Measurements from ENCODE around the gene ATP10B. TPM values are rescaled to one million over a fixed set of nuclear protein-coding genes. Genes with fewer than 3 reads are reported as not detected.
"Not testable (repeated sequence)": the region's sequence is repeated elsewhere in the genome, so short reads cannot be mapped to it uniquely, and the experiment has no call there.

ATP10B gene
- polyA plus RNA-seq, 3 donors: 0.46 to 0.89 (median 0.54) TPM

DNA sequence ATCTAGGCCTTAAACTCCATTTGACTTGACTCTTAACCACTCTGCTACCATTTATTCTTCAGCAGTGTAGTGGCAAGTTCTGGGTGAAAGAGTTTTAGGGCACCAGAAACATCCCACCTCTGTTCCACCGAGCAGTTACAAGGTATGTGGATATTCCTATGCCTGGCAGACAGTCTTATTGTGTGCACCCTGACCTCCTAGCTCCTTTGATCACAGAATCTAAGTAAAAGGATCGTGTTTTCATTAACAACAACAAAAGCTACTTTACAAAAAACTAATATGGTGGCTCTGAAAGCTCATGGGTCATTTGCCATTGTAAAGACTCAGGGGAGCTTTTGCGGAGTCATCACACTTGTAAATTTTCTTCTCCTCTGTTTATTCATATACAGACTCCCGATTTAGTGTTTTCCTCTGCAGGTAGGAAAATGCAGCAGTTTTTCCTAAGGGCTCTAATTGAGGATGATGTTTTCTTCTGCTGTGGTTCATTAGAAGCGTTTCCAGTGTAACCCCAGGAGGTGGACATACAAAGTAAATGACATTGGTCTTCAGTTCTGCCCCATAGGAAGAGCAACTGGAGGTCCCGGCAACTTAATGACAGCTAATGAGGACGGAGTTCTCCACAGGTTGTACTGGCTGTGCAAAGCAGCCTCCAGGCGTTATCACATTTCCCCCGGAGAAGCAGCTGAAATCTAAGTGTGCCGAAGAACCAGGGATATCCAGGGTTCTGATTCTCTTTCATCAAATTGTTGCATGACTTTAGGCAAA lies 78.2 kb downstream of the ATP10B start:
- peak in 4 of 11 donors; percentile 13 to 49 (median 28) for DNase-seq (ENCODE audit: extremely low read depth in 1 of 11, low read depth in 9 of 11, low spot score in 4 of 11)

DNA sequence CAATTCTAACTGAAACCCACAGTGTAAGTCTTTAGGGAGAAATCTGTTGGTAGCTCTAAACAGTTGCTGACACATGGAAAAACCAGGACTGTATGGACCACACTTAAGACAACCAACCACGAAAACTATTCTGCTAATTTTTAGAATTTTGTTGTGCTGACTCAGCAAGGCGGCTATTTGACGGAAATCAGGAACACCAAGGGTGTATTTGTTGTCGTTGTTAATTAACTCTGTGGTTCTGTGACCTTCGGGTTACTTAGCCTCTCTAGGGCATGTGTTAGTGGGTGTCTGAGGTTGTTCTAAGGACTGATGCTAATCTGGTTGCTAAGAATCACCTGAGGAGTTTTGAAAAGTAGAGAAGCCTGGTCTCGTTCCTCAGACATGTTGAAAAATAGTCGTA lies 79.2 kb downstream of the ATP10B start:
- no peak for DNase-seq (ENCODE audit: extremely low read depth in 1 of 11, low read depth in 9 of 11, low spot score in 4 of 11)

DNA sequence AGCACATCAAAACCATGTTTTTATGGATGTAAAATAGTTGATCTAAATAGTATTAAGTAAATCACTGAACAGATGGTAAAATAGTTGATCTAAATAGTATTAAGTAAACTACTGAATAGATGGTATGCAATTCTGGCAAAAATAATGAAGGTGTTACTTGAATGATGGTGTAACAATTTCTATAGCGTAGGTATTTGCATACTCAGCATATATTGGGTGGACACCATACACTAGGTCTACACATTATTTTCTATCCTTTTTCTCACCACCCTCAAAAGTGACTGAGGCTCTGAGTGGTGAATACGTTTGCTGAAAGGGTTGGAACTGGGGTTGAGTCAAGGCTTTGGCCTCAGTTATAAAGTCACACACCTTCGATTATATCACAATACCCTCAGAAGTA lies 81.3 kb downstream of the ATP10B start:
- DNase-seq (ENCODE audit: extremely low read depth in 1 of 11, low read depth in 9 of 11, low spot score in 4 of 11): no peak

DNA sequence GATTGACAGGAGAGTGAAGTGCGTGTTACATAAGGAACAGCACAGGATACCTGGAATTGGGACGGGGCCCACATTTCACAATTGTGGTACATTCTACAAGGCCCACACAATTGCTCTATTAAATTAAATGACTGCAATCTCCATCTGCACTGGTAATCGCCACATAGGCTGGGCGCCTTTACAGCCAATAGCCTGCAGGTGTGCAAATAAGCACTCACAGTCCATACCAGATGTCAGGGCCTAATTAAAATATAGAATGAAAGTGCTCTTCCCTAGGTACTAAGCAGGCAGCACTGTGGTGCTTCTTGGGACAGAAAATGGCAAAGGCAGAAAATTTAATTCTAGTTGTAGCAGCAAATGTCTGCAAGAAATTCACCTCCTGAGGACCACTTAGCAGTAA lies 82.7 kb downstream of the ATP10B start:
- no peak for DNase-seq (ENCODE audit: extremely low read depth in 1 of 11, low read depth in 9 of 11, low spot score in 4 of 11)

DNA sequence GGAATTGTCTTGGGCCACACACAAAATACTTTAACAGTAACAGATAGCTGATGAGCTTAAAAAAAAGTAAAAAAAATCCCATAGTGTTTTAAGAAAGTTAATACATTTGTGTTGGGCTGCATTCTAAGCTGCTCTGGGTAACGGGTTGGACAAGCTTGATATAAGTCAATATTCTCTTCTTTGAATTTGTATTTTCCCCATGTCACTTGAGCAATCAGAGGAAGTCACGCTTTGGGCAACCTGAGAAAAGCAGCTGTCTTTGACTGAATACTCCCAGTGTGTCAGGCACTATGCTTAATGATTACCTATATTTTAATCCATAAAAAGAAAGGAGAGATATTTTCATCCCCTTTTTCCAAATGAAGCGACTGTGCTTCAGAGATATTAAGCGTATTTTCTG lies 84.9 kb downstream of the ATP10B start:
- no peak for DNase-seq (ENCODE audit: extremely low read depth in 1 of 11, low read depth in 9 of 11, low spot score in 4 of 11)

DNA sequence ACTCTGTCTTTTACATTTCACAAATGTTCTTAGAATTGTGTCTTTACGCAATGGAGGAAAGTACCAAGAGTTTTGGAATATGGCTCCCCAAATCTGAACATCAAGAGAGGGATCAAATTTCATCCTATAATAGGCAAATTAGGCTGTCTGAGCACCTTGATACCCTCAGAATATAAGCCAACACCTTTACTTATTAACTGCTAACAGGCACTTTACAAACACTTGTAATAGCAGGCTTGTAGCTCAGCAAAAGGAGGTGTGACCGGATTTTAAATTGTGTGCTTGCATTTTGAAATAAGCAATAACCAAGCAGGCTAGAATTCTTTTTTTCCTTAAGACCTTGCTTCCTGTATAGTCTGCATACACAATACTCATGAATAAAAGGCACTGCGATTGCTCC lies 92.0 kb downstream of the ATP10B start:
- no peak for DNase-seq (ENCODE audit: extremely low read depth in 1 of 11, low read depth in 9 of 11, low spot score in 4 of 11)

DNA sequence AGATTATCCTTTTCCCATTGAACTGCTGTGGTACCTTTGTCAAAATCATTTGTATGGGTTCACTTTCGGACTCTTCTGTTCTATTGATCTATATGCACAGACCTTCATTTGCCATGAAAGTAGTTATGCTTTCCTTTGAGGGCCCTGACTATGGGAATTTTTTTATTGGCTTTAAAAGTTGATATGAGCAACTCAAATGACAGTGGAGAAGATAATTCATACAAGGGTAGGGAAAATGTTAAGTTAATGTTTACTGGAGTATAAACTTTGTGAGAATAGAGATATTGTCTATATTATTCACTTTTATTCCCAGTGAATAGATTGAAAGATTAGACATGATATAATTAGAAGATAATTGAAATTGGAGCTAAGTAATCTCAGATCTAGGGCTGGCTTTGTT lies 94.8 kb downstream of the ATP10B start:
- no peak for DNase-seq (ENCODE audit: extremely low read depth in 1 of 11, low read depth in 9 of 11, low spot score in 4 of 11)

DNA sequence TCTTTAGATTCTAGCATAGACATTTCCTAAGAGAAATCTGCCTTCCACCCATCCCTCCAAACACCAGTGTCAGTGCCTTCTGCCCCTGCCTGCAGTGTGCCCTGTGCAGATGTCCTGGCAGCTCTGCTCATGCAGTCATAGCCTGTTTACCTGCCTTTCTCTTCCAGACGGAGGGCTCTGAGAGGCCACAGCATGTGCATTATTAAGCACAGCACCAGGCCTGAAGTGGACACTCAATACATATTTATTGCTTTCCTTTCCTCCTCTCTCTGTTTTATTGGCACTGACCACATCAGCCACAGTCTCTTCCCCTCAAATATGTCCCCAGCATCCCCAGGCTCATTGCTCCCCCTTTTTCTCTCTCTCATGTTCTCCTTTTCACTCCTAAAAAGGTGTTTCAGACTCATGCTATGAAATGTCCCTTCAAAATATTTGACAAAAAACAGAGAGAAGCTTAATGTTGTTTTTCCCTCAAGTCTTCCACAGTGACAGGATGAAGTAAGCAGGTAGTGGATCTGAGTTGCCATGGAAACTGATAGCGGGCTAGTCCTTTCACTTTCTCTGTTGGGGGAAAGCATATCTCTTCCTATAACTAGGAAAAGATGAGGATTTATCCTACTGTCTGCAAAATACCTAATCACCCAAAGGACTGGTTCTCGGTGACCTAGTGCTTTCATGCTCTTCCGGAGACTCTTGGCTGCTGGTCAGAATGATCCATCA lies 100.9 kb downstream of the ATP10B start:
- no peak for DNase-seq (ENCODE audit: extremely low read depth in 1 of 11, low read depth in 9 of 11, low spot score in 4 of 11)

DNA sequence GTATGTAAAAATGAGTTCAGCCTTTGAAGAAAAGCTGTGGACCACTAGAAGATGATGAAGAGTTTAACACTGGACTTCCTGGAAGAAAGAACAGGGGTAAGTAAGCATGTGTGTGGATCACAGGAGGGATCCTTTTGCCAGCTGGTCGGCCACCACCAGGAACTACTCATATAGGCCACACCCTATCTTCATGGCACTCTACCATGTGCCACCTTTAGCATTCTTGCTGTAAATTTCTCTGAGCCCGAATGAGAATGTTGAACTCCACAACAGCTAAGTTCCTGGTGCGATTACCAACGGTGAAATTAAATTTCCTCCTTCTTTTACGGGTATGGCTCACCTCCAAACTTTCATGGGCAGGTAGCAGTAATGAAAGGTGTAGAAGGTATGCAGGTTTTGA lies 102.3 kb downstream of the ATP10B start:
- no peak for DNase-seq (ENCODE audit: extremely low read depth in 1 of 11, low read depth in 9 of 11, low spot score in 4 of 11)

DNA sequence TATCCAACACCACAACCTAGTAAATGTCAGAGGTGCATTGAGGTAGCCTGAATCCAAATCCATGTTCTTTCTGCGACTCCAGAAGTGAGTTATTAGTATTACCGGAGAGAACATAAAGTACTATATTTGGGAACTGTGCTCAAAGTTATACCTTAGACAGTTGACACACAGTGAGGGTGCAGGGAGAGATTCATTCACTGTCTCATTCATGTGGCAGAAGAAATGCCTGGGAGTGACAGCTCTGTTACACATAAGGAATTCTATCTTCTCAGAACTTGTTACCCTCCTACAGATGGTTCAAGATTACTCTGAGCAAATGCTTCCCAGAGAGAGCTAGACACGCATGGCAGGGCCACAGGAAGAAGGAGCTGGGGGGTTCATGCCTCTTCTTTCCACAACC lies 103.0 kb downstream of the ATP10B start:
- DNase-seq (ENCODE audit: extremely low read depth in 1 of 11, low read depth in 9 of 11, low spot score in 4 of 11): no peak

DNA sequence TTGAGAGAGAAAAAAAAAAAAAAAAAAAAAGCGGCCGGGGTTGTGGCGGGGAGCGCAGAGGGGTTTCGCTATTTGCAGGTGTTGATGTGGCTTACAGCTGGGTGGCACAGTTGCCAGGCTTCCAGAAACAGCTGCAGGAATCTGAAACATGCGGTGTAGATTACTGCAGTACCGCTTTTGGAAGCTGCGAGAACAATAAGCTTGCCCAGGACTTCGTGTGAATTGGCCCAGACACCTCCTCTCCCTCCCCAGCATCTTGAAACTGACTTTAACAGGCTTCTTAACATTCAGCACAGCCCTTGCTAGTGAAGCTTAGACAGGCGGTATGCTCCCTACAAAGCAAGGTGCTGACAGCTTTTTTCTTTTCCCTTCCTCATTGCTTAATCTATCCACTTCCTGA lies 104.0 kb downstream of the ATP10B start:
- DNase-seq (ENCODE audit: extremely low read depth in 1 of 11, low read depth in 9 of 11, low spot score in 4 of 11): no peak

DNA sequence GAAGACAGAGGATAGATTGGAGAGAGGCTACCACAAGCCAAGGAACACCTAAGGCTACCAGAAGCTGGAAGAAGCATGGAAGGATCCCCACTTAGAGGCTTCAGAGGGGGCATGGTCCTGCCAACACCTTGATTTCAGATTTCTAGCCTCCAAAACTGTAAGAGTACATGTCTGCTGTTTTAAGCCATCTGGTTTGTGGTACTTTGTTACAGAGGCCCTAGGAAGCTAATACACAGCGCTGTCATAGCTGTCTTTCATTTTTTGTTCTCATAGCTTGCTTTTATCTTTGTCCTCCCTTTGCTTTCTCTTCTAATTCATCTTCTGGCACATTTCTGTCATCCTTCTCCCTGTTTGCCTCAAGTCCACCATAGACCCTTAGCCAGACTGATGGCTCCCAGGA lies 104.5 kb downstream of the ATP10B start:
- no peak for DNase-seq (ENCODE audit: extremely low read depth in 1 of 11, low read depth in 9 of 11, low spot score in 4 of 11)

DNA sequence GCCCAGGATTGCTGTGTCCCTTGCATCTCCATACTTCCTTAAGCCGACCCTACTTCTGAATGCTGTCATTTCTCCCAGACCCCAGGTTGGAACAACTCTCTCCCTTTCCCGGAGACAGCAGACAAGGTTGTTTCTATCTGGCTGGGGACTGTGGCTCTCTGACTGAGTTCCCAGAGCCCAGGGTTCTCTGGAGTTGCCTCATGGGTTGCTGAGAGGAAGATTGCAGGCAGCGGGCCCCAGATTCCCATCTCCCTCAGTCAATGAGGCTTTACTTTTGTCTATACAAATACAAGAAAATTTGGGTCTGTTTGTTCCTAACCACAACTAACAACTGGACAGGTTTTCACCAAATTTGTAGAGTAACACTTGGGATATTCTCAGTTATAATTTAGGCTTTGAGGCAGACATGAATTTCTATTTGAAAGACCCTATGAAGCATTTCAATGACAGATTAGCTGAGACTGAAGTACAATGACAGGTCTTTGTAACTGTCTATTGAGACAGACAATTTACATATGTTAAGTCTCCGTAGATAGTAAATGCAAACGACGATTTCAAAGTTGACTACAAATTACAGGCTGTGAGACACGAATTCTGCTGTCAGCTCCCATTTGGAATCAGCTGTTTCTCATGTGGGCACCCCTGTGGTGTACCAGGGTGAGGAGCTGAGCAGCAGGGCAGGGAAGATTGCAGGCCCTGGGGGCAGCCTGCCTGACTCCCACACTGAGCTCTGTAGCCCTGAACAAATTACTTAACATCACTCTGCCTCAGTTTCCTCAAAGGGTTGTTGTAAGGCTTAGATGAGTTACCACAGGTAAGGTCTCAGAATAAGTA lies 107.5 kb downstream of the ATP10B start:
- DNase-seq (ENCODE audit: extremely low read depth in 1 of 11, low read depth in 9 of 11, low spot score in 4 of 11): no peak

DNA sequence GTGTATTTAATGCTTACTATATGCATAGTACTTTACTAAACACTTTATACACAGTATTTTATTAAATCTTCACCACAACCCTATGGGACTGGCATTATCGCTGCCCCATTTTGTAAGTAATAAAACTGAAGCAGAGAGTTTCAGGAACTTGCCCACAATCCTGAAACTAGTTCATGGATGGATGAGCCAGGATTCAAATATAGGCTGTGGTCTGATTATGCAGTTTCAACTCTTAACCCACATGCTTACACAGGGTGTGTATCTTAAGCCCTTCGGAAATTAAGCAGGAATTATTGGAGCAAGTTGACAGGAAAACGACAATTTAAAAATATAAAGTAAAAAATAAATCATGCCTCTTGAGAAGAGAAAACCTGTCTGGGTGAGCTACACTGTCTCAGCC lies 109.0 kb downstream of the ATP10B start:
- no peak for DNase-seq (ENCODE audit: extremely low read depth in 1 of 11, low read depth in 9 of 11, low spot score in 4 of 11)

DNA sequence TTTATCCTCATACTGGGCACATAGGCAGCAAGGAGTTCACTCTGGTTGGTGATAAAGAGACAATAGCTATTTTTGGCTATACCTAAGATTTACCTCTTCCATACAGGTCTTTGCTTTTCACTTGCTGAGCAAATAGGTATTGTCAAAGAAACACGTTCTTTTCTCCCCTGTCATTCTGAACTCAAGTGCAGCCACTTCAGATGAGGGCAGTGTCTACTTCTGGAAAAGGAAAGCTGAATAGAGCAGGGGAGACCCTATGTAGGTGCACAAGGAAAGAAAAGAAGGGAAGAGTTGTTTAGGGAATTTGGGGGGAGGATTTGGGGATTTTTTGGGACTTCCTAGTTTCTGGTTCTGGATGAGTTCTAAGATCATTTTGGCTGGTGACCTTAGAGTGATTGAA lies 109.6 kb downstream of the ATP10B start:
- no peak for DNase-seq (ENCODE audit: extremely low read depth in 1 of 11, low read depth in 9 of 11, low spot score in 4 of 11)

DNA sequence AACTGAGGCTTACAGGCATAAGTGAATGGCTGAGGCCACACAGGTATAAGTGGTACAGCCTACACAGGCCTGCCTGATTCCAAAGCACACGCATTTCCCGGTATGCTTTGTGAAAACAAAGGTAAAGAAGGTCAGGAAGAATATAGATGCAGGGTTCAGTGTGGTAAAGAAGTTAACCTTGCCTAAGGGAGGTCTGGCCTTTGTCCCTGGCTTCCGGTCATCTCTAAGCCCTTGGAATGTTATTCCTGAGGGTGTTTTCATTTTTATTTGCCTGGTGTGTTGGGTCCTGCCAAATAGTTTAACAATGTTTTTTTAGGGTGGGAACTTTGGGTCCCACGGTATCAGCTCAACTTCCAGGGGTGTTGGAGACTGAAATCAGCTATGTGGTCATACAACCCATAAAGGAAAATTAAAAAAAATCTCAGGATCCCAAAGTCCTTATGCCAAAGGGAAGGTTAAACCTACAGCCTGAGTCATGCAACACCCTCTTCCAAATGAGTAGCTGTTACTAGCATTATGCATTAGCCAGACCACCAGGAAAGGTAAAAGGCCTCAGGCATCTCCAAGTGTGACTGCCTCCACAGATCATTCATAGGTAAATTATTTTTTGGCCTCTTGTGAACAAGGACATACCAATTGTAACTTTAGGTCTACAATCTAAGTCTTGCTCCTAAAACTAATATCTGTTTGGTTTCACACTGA lies 124.6 kb downstream of the ATP10B start:
- no peak for DNase-seq (ENCODE audit: extremely low read depth in 1 of 11, low read depth in 9 of 11, low spot score in 4 of 11)

DNA sequence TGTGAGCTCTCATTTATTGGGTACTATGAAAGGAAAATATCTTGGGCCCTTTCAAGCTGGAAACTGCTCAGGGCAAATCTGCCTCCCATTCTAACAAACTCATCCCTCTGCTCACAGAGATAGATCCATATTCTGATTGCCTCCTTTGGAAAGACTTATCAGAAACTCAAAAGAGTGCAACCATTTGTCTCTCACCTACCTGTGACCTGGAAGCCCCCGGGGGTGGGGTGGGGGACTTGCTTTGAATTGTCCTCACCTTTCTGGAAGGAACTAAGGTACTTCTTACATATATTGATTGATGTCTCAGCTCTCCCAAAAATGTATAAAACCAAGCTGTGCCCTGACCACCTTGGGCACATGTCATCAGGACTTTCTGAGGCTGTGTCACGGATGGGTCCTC lies 125.3 kb downstream of the ATP10B start:
- DNase-seq (ENCODE audit: extremely low read depth in 1 of 11, low read depth in 9 of 11, low spot score in 4 of 11): no peak

DNA sequence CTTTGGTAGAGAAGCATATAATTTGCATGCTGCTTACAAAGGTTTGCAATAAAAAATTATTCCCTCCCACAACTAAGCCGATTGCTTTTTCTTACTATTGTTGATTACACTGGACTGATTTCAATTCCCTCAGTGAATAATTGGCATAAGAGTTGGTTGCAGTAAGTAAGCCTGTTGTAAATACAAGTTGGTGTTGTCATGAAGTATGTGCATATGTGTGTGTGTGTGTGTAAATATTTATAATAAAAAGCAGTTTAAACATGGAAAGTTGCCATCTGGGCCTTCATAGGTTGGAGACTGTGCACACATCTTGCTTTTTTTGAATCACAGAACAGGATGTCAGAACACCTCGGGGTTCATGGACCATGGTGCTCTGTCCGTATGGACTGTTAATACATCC lies 131.2 kb downstream of the ATP10B start:
- no peak for DNase-seq (ENCODE audit: extremely low read depth in 1 of 11, low read depth in 9 of 11, low spot score in 4 of 11)

DNA sequence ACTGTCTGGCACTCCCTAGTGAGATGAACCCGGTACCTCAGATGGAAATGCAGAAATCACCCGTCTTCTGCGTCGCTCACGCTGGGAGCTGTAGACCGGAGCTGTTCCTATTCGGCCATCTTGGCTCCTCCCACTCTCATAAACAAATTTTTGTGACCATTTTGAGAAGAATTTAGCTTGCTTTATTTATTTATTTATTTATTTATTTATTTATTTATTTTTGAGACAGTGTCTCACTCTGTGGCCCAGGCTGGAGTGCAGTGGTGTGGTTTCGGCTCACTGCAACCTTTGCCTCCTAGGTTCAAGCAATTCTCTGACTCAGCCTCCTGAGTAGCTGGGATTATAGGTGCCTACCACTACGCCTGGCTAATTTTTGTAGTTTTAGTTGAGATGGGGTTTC lies 136.5 kb downstream of the ATP10B start:
- DNase-seq (ENCODE audit: extremely low read depth in 1 of 11, low read depth in 9 of 11, low spot score in 4 of 11): not testable (repeated sequence)
